Activated T-cell treated with anti-CD3 and anti-CD28 coated beads for 48 hours (primary cell): ENCODE measurements around the gene RIPOR3.
A peak's percentile ranks its signal among the peaks of the same experiment; 100 is the strongest.
"Not testable (repeated sequence)": the region's sequence is repeated elsewhere in the genome, so short reads cannot be mapped to it uniquely, and the experiment has no call there.

ENCODE experiments used
- DNase-seq: peaks from one replicate; pipeline ENCODE4 v3.0.0-alpha.2; 2020; ENCODE audit warnings: low read depth

RIPOR3 gene

DNA sequence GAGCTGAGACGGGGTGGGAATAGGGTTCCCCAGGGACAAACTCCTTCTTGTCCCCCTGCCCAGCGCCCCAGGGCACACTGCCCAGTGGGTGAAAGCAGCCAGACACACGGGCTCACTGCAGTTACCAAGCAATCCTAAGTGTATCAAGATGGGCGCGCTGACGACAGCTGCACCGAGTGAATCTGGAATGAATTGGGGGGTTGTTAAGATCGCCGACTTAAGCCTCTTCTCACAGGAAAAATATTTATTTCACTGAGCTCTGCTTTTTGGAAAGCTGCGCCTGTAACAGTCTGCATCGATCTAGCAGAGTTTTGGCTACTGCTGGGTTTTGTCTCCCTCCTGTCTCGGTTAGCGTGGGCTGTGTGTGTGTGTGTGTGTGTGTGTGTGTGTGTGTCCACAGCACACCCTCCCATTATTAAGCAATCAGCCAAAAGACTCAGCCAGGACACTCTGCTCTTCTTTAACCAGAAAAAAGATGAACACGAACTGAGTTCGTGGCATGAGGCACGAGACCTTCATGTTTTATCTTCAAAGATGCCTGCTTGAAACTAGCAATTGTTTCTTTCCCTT lies 35.9 kb downstream of the RIPOR3 start:
- no peak for DNase-seq

GRCh38 chr20:50654904-50655303 lies 36.4 kb downstream of the RIPOR3 start:
- no peak for DNase-seq

DNA sequence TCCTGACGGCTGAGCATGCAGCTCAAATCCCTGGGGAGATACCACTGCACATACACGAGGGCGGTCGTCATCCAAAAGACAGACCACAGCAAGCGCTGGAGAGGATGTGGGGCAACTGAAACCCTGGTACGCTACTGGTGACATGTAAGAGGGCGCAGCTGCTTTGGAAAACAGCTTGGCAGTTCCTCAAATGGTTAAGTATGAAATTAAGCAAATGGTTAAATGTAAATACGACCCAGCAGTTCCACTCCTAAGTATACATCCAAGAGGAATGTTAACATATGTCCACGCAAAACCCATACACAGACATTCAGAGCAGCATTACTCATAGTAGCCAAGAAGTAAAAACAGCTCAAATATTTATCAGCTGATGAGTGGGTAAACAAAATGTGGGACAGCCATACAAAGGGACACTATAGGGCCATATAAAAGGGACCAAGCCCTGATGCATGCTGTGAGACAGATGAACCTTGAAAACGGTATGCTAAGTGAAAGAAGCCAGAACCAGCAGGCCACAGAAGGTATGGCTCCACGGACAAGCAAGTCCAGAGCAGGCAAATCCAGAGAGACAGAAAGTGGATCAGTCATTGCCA lies 38.5 kb downstream of the RIPOR3 start:
- DNase-seq = no peak

DNA sequence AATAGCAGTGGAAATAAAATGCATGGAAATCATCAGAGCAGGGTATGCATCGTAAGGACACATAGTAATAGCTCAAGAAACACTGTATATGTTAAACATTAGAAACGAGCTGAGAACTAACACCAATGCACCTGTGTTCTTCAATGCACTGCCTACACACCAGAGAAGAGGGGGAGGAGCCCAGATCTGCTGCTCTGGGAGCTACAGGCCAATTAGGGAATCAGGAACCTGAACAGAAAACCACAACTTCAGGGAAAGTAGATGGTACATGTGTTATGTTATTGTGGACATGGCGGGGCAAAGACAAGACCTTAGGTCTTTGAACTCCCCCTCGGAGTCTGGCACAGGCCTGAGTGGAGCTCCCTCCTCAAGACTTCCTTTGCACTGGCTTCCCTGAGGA lies 39.7 kb downstream of the RIPOR3 start:
- DNase-seq = no peak

DNA sequence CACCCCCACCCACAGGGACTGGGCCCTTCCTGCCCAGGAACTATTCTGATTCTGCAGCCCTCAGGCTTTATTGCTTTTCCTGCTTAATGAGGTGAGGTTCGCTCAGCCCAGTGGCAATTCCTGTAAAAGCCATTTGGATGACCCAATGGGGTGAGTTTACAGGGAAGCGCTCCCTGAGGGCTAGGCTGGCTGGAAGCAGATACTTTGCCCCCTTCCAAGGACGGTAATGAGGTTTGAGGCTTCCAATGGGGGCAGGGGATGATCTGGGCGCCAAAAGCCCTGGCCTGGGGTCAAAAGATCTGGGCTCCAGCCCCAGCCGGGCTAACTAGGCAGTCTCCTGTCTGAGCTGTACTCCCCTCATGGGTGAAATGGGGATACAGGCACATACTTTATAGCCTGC lies 41.8 kb downstream of the RIPOR3 start:
- no peak for DNase-seq

DNA sequence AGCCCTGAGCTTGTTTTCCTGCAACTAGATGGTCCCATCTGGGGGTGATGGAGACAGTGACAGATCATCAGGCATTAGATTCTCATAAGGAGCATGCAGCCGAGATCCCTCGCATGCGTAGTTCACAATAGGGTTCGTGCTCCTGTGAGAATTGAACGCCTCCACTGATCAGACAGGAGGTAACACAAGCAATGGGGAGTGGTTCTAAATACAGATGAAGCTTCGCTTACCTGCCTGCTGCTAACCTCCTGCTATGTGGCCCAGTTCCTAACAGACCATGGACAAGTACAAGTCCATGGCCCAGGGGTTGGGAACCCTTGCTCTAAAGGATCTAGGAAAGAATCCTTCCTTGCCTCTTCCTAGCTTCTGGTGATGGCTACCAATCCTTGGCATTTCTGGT lies 42.7 kb downstream of the RIPOR3 start:
- no peak for DNase-seq

- DNase-seq = no peak
These were observed 44.8 kb downstream of the RIPOR3 start for GRCh38 chr20:50646483-50646996.

- DNase-seq = no peak
These were observed 45.9 kb downstream of the RIPOR3 start for GRCh38 chr20:50645253-50646068.

GRCh38 chr20:50642288-50642803 lies 49.0 kb downstream of the RIPOR3 start:
- no peak for DNase-seq

DNA sequence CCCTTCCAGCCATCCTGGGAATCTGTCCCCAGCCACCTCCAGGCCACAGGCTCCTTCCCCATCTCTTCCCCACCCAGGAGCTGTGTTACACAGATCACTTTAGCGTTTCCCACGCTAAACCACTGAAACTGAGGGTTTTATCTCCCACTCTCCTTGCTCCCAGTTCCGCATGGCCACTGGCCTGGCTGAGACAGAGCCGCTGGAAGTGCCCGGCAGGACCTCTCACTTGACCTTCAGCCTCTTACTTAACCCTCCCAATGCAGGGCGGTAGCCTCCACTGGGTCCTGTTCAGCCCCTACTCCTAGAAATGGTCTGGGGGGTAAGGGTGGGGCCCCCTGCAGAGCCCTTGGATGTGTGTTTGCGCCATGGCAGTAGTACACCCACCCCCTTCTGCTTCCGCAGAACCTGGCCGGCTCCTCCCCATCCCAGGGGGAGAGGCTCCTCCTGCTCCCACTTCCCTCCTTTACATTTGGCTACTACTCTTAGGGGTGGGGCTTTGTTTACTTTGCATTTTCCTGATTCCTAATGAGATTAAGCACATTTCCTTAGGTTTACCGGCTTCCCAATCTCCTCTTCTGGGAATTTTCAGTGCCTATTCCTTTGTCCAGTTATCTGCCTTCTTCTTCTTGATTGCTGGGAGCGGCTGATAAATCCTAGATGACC lies 49.6 kb downstream of the RIPOR3 start:
- not testable (repeated sequence) for DNase-seq

DNA sequence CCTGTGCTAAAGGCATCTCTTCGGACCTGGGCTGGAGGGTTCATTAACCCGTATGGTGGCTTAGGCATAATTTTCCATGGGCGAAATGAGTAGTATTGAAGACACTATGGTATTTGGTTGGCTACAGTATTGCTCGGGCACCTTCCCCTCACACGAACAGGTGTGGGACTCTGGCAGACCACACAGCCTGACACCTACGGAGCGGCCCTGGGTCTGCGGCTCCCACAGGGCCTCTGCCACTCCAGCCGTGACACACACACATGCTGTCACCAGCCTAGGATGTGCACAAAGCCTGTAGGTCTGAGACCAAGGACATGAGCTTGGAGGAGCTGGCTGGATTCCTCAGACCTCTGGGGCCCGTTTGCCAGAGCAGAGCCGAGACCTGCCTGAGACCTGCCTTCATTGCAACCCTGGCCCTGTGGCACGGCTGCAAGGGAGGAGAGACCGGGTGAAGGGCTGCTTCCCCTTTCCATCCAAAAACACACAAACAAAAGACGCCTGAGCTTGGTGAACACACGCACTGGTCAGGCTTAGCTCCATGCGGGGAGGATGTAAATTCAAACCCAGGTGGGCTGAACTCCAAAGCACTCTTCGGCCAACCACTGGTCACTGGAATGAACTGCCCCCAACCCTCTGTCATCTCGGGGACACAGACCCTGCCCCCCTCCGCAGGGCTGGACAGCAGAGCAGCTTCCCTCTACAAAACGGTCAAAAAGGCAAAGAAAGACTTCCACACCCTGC lies 51.2 kb downstream of the RIPOR3 start:
- DNase-seq = not testable (repeated sequence)

DNA sequence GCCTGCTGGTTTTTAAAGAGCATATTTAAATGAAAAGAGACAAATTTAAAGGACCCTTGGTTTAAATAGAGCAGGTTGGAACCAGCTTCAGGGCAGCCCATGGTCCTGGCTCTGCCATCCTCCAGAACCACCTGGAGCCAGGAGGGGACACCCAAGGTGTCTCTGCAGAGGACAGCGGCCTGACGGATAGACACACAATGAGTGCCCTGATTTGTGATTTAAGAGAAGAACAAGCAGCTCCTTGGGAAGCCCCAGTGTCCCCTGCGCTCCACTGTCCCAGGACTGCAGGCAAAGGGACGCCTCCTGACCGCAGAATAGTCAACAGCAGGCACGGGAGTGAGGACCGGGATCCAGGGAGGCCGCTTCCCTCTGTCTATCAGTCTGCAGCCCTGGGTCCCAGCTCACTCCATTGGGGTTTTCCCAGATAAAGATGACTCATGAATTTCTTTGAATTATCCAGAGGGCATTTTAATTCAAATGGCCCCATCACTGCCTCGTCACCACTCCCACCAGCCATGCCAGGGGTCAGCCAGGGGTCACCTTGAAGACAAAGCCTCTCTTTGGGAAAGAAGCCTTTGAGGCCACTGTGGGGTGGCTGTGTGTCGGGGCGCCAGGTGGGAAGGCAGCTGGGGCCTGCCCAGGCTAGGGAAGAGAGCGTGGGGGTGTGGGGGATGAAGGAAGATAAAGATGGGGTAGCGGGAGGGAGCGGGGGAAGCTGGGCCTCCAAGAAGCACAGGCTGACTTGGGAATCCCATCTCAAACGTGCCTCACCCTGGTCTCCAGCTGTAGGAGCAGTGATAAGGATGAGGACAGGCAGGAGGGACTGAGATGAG lies 53.1 kb downstream of the RIPOR3 start:
- DNase-seq = not testable (repeated sequence)

DNA sequence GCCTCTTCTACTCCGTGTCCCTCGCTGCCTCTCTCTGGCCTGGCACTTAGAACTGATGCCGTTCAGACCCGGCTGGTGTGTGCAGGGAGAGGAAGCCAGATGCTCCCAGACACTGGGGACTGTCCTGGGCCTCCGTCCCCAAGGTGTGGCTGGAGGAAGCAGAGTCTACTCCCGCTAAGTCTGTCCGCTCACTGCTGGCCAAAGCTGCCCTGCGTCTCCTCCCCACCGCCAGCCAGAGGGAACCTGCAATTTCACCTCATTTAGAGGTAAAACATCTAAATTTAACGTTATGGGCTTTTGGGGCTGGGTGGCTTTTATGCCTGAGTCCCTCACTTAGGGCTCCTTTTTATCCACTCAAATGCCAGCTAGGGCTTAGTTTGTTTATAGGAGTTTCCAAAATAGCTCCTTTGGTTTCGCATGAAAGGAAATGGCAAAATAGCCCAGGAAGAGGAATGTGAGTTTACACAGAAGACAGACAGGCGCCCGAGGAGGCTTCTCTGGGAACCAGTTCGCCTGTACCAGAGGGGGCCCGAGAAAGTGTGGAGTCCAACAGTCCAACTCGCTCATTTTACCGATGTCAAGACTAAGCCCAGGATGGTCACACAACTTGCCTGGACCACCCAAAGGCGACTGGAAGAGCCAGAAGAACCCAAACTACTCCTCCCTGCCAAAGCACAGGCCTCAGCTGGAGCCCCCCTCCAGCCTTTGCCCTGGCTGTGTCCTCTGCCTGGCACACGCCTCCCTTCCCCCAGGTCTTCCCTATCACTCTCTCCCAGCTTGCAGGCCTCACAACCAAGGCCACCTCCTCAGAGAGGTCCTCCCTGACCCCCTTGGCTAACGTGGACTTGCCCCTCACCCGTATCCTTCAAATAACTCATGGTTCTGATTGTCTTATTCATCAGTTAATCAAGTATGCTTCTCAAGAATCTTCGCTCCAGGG lies 54.5 kb downstream of the RIPOR3 start:
- no peak for DNase-seq

- DNase-seq = peak; percentile 57
These were observed 55.4 kb downstream of the RIPOR3 start for GRCh38 chr20:50635676-50636600.

DNA sequence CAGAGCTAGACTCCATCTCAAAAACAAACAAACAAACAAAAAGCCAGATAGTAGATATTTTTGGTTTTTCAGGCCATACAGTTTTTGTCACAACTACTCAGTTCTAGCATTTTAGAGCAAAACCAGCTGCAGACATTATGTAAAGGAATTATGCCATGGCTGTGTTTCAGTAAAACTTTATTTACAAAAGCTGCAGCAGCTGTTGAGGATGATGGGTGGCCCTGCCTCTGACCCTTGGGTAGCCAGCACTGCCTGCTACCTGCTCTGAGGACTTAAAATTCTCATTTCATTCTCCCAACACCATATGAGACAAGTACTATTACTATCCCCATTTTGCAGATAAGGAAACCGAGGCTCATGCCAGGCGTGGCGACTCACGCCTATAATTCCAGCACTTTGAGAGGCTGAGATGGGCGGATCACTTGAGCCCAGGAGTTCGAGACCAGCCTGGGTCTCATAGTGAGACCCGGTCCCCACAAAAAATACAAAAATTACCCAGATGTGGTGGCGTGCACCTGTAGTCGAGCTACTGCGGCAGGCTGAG lies 56.3 kb downstream of the RIPOR3 start:
- DNase-seq = no peak

DNA sequence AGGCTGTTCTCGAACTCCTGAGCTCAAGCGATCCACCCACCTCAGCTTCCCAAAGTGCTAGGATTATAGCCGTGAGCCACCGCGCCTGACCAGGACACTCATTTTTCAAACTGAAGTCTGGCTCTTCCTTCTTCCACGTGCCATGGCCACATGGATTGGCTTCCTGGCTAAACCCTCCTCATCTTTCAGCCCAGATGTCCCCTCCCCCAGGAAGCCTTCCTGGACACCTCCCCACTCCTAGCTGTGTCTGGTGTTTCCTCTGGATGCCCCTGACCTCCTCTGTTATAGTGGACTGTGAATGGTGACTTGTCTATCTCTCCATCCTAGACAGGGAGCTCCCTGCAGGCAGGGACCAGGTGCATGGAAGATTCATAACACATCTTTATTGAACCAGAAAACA lies 57.2 kb downstream of the RIPOR3 start:
- no peak for DNase-seq

DNA sequence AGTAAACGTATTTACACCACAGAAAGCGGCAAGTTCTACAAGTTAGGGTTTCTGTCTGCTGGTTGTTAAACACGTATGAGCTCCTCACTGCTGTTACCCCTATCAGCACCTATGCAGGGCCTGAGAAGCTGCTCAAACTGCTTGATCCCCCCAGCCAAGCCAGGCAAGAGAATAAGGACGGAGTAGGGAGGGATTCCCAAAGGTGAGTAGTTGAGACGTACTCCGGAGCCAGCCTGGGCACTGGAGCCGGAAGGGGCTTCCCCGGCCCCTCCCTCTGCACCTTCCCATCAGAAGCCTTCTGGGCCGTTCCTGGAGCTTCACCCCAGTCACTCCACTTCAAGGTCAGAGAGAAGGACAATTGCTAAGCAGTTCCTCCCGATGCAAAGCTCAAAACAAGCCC lies 58.0 kb downstream of the RIPOR3 start:
- DNase-seq = no peak

- no peak for DNase-seq
These were observed 58.6 kb downstream of the RIPOR3 start for GRCh38 chr20:50632701-50633100.
